Measurements from ENCODE around the gene GPAM. TPM values are rescaled to one million over a fixed set of nuclear protein-coding genes. Genes with fewer than 3 reads are reported as not detected.

Gene GPAM
- total RNA-seq, 1 experiment from 2014 or later = 16.0 TPM

GRCh38 chr10:112202076-112202475 is 18.5 kb upstream of the GPAM start:
- H2BK120ac ChIP-seq (ENCODE audit: low read depth, low read length, poor library complexity, severe bottlenecking) = no peak overlapping the region
- H3K4me2 ChIP-seq (ENCODE audit: insufficient read depth, insufficient read length, low read length) = no peak overlapping the region
- no peak overlapping the region for H2BK12ac ChIP-seq (ENCODE audit: insufficient read length, low read depth, low read length)
- no CpG with 5 or more reads among the region's 1 CpG for WGBS (ENCODE audit: extremely low coverage, insufficient read length, low lambda C conversion rate)
- no peak overlapping the region for H3K18ac ChIP-seq (ENCODE audit: insufficient read length, low read depth, low read length)
- no peaks in the 10 kb centered on the region for H3K23me2 ChIP-seq (ENCODE audit: insufficient read length, low read depth, low read length, poor library complexity, severe bottlenecking)
- no peak overlapping the region for H3K56ac ChIP-seq (ENCODE audit: insufficient read length, low read depth, low read length)
- no peaks in the 10 kb centered on the region for H3K79me2 ChIP-seq (ENCODE audit: insufficient read depth, low read length)
- TF ChIP-seq, protein P1, sequence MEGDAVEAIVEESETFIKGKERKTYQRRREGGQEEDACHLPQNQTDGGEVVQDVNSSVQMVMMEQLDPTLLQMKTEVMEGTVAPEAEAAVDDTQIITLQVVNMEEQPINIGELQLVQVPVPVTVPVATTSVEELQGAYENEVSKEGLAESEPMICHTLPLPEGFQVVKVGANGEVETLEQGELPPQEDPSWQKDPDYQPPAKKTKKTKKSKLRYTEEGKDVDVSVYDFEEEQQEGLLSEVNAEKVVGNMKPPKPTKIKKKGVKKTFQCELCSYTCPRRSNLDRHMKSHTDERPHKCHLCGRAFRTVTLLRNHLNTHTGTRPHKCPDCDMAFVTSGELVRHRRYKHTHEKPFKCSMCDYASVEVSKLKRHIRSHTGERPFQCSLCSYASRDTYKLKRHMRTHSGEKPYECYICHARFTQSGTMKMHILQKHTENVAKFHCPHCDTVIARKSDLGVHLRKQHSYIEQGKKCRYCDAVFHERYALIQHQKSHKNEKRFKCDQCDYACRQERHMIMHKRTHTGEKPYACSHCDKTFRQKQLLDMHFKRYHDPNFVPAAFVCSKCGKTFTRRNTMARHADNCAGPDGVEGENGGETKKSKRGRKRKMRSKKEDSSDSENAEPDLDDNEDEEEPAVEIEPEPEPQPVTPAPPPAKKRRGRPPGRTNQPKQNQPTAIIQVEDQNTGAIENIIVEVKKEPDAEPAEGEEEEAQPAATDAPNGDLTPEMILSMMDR (conservative IDR thresholded peaks at IDR 0.05) = no peak
- H2BK20ac ChIP-seq (ENCODE audit: low read depth, low read length, poor library complexity, severe bottlenecking) = no peak overlapping the region
- no peaks in the 10 kb centered on the region for H3K4me1 ChIP-seq (ENCODE audit: insufficient read depth, low read length)
- no peaks in the 10 kb centered on the region for H3K27me3 ChIP-seq (ENCODE audit: insufficient read depth, low read length)
- no peak for DNase-seq
- Mint-ChIP-seq H3K36me3 (ENCODE audit: insufficient read depth in 1 of 3, low read depth in 3 of 3) (no peaks in the 10 kb centered on the region), H3K27me3 (ENCODE audit: low read depth) (peaks cover 15% of the 10 kb centered on the region), H3K4me1 (no peaks in the 10 kb centered on the region), H3K27ac (no peak overlapping the region), H3K4me3 (no peak overlapping the region), H3K9me3 (peaks cover 2 to 3% of the 10 kb centered on the region in 2 experiments; a peak in 1 of 5 replicates)
- H4K8ac ChIP-seq (replicated peaks; ENCODE audit: insufficient read length, low read depth, low read length) = no peak overlapping the region
- H3K4ac ChIP-seq (ENCODE audit: low read depth, low read length) = no peak overlapping the region
- H2AK5ac ChIP-seq (ENCODE audit: insufficient read length, low read length) = no peak overlapping the region
- no peaks in the 10 kb centered on the region for H3K9me3 ChIP-seq (ENCODE audit: control insufficient read depth, low read depth, low read length)
- no peaks in the 10 kb centered on the region for H3K79me1 ChIP-seq (ENCODE audit: insufficient read depth, low read depth, low read length, poor library complexity, severe bottlenecking)
- H4K91ac ChIP-seq (ENCODE audit: insufficient read length, low read depth, low read length) = no peak overlapping the region
- no peak overlapping the region for H4K5ac ChIP-seq (ENCODE audit: insufficient read length, low read depth, low read length)
- H3K27ac ChIP-seq (ENCODE audit: insufficient read length, low read depth, low read length) = no peak overlapping the region
- H3K23ac ChIP-seq (ENCODE audit: insufficient read length, low read depth, low read length) = no peak overlapping the region
- no peak overlapping the region for H2AFZ ChIP-seq (ENCODE audit: low read length)
- no peak overlapping the region for H2BK5ac ChIP-seq (ENCODE audit: insufficient read length, low read length)
- H3K9ac ChIP-seq (ENCODE audit: extremely low read depth, insufficient read length, low read length) = no peak overlapping the region
- no peak overlapping the region for H2BK15ac ChIP-seq (ENCODE audit: low read depth, low read length)
- no peaks in the 10 kb centered on the region for H4K20me1 ChIP-seq (ENCODE audit: control insufficient read depth, insufficient read depth, insufficient read length)
- H3T11ph ChIP-seq (ENCODE audit: low read length) = no peak overlapping the region
- H3K14ac ChIP-seq (ENCODE audit: insufficient read depth, low read length) = no peak overlapping the region

Measured in H9 (cell line).